AG04450 (cell line): ENCODE data around the gene PRPF19. TPM values are rescaled to one million over a fixed set of nuclear protein-coding genes. Genes with fewer than 3 reads are reported as not detected.

ENCODE experiments used
- CTCF ChIA-PET: fragments of 300-600, 350-600 bp; formaldehyde crosslinking; extraction: SDS; loops from one replicate; lab custom pipeline; 2022; ENCODE audit warnings: antibody characterized with exemption, inconsistent platforms; lab: Charles Lee
- POLR2A ChIA-PET: fragments of 350-600 bp; formaldehyde crosslinking; extraction: SDS; loops from one replicate; lab custom pipeline; 2021; ENCODE audit warnings: antibody characterized with exemption, inconsistent platforms; lab: Yijun Ruan, JAX
- DNase-seq: peaks from one replicate; pipeline ENCODE4 v3.0.0-alpha.2; 2011; ENCODE audit warnings: low read depth, low spot score
- H3K27ac ChIP-seq: one replicate; pipeline ENCODE4 v1.5.1; 2012; ENCODE audit warnings: low read depth, low read length, control low read depth
- H3K27me3 ChIP-seq: one replicate; pipeline ENCODE4 v1.6.0; 2012; ENCODE audit warnings: low read length; ENCODE audit not compliant: control insufficient read depth, insufficient read depth
- H3K4me3 ChIP-seq: 2 replicates; pipeline ENCODE4 v1.5.1; 2011; ENCODE audit warnings: mild to moderate bottlenecking, low read depth, low read length, control low read depth
- H3K9me3 ChIP-seq: 2 replicates; pipeline ENCODE4 v1.5.1; 2012; ENCODE audit warnings: low read length; ENCODE audit not compliant: control insufficient read depth, insufficient read depth
- polyA plus RNA-seq: library from polyadenylated mRNA; depleted of rRNA; stranded (reverse); fragments of >200 nt; gene quantifications from 2 replicates; pipeline ENCODE4 v1.2.3, GENCODE V29; 2011
- TF ChIP-seq, protein P1 (sequence below): IDR thresholded peaks from 2 replicates; pipeline ENCODE4 v1.5.1; 2011; ENCODE audit warnings: low read depth, low read length, control low read depth, inconsistent platforms

Gene PRPF19
- polyA plus RNA-seq, 1 experiment: 25.1 TPM

DNA sequence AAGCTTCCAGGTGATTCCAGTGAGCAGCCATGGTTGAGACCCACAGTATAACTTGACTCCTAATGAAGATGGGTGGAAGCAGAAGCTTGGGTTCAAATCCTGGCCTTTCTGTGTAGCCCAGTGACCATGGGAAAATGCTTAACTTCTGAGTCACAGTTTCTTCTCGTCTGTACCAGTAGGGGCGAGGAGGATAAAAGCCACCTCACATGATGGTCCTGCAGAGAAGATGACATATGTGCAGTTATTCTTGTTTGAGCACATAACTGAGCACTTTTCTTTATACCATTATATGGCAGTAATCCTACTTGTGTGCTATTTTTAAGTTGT is 12.5 kb upstream of the PRPF19 start:
- Histone ChIP-seq H3K27ac (no peak overlapping the region), H3K9me3 (no peaks in the 10 kb centered on the region; the same call in 1 of the 2 replicates), H3K4me3 (no peak overlapping the region), H3K27me3 (no peaks in the 10 kb centered on the region)
- DNase-seq: no peak
- ChIA-PET POLR2A (no interaction called here), CTCF (interaction anchor here (2.1 kb wide), 1 partner anchor 19 kb away, joined by 11 read pairs; no protein-coding TSS in a partner anchor)
- TF ChIP-seq, protein P1, sequence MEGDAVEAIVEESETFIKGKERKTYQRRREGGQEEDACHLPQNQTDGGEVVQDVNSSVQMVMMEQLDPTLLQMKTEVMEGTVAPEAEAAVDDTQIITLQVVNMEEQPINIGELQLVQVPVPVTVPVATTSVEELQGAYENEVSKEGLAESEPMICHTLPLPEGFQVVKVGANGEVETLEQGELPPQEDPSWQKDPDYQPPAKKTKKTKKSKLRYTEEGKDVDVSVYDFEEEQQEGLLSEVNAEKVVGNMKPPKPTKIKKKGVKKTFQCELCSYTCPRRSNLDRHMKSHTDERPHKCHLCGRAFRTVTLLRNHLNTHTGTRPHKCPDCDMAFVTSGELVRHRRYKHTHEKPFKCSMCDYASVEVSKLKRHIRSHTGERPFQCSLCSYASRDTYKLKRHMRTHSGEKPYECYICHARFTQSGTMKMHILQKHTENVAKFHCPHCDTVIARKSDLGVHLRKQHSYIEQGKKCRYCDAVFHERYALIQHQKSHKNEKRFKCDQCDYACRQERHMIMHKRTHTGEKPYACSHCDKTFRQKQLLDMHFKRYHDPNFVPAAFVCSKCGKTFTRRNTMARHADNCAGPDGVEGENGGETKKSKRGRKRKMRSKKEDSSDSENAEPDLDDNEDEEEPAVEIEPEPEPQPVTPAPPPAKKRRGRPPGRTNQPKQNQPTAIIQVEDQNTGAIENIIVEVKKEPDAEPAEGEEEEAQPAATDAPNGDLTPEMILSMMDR: no peak

DNA sequence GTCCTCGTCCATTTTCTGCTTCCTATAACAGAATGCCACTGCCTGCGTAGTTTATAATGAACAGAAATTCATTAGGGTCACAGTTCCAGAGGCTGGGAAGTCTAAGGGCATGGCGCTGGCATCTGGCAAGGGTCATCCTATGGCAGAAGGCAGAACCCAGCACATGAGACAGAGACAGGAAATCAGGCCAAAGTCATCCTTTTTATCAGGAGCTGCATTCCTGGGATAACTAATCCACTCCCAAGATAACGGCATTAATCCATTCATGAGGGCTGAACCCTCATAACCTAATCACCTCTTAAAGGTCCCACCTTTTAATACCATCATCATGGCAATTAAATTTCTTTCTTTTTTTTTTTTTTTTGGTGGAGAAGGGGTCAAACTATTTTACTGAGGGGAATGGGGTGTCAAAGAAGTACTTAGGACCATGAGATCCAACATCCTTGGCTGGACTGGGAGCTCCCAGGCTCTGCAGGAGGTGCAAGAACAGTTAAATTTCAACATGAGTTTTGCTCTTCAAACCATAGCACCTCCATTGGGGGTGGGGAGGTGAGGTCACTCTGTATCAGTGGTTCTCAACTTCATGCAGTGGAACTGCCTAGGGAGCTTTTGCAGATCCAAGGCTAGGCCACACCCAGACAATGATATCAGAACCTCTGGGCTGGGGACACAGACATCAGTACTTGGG is 12.0 kb upstream of the PRPF19 start:
- ChIA-PET POLR2A (no interaction called here), CTCF (interaction anchor here (2.1 kb wide), 1 partner anchor 19 kb away, joined by 11 read pairs; no protein-coding TSS in a partner anchor)
- Histone ChIP-seq H3K27me3 (no peaks in the 10 kb centered on the region), H3K27ac (no peak overlapping the region), H3K9me3 (no peaks in the 10 kb centered on the region; the same call in 1 of the 2 replicates), H3K4me3 (no peak overlapping the region)
- DNase-seq: no peak
- TF ChIP-seq, protein P1: no peak

DNA sequence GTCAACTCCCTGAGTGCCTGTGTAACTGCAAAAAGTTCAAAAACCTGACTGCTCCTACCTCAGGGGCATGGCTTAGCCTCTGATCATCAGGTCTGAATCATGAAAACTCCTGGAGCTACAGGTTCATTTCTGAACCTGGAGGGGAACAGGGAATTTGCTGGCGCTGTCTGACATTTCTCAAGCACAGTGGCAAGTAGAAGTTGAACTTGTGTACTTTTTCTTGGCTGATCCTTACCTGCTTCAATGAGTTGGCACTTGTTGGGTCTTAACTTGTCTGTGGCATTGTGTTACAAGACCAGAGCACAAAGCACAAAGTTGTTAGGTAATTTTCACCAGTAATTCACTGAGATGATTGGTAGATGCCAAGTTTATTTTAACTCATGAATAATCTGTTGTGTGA is 10.9 kb upstream of the PRPF19 start:
- POLR2A ChIA-PET: no interaction called here
- Histone ChIP-seq H3K27me3 (no peaks in the 10 kb centered on the region), H3K9me3 (no peaks in the 10 kb centered on the region; the same call in 1 of the 2 replicates), H3K4me3 (no peak overlapping the region), H3K27ac (no peak overlapping the region)
- no peak for DNase-seq
- CTCF ChIA-PET: no interaction called here
- TF ChIP-seq, protein P1: no peak

DNA sequence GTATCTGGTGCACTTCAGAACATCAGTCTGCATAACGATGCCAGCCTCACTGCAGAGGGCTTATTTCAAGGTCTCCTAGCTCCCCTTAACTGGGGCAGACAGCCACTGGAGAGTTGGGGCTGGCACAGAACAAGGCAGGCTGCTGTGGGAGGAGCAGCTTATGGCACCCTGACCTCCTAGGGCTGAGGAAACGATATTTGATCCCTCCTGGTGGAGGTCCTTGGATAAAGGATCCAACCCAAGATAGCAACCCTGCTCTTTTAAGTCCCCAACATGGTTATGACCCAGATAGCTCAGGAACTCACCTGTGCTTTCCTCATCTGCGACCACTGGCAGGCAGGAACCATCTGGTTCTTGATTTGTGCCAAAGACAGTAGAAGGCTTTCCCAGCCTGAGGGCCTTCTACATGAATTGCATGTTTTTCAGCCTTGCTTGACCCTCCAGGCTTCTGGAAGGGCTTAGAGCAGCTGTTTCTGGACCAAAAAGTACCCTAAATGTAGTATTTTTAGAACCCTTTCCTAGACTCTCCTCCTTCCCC is 10.4 kb upstream of the PRPF19 start:
- ChIA-PET POLR2A (no interaction called here), CTCF (interaction anchor here (0.7 kb wide), 1 partner anchor 16 kb away, joined by 3 read pairs; no protein-coding TSS in a partner anchor)
- no peaks in the 10 kb centered on the region for H3K27me3 ChIP-seq
- H3K27ac ChIP-seq: no peak overlapping the region
- no peaks in the 10 kb centered on the region; the same call in 1 of the 2 replicates for H3K9me3 ChIP-seq
- DNase-seq: no peak
- H3K4me3 ChIP-seq: no peak overlapping the region
- TF ChIP-seq, protein P1: no peak
